NT2/D1 (cell line): ENCODE data around the gene NUP155.
"Not testable (repeated sequence)": the region's sequence is repeated elsewhere in the genome, so short reads cannot be mapped to it uniquely, and the experiment has no call there.

Experiments used
- SUZ12 ChIP-seq: IDR thresholded peaks from 2 replicates; pipeline ENCODE4 v1.6.1; 2011; ENCODE audit not compliant: insufficient read length, insufficient read depth; ENCODE audit errors: extremely low read depth
- YY1 ChIP-seq: IDR thresholded peaks from 2 replicates; pipeline ENCODE4 v1.6.1; 2011; ENCODE audit not compliant: insufficient read length, insufficient read depth

DNA sequence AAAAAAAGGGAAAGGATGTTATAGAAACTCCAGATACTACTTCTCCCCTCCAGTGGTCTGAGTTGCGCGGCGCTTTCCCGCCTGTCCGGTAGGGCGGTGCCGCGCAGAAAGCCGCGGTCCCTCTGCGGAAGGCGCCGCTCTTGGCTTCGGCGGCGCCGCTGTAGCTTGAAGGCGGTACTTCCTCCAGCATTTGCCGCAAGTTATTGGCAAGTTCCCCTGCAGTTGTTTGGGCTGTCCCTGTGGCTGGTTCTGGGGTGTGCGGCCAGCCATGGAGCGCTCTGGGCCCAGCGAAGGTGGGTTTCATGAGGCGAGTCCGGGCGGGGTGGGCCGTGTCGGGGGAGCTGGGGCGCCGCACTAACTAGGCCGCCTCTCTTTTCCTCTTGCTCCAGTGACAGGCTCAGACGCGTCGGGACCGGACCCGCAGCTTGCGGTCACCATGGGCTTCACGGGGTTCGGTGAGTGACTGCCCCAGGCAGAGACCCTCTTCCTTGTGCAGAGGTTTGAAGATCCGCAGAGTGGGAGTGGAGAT is 8.3 kb upstream of the NUP155 start, which contains the start of gene WDR70:
- not testable (repeated sequence) for TF ChIP-seq YY1, SUZ12
